Astrocyte of the spinal cord (primary cell): ENCODE measurements around the gene HMOX2.

Experiments used
- DNase-seq: peaks from one replicate; pipeline ENCODE4 v3.0.0; 2011; ENCODE audit warnings: low read depth, low spot score
- H3K4me3 ChIP-seq: 2 replicates; pipeline ENCODE4 v1.5.1; 2011; ENCODE audit warnings: low read depth, mild to moderate bottlenecking, low read length, moderate library complexity
- CTCF ChIP-seq: IDR thresholded peaks from 2 replicates; pipeline ENCODE4 v1.5.1; 2012; ENCODE audit warnings: low read depth, mild to moderate bottlenecking, low read length, inconsistent platforms
- in situ Hi-C: cut with HindIII; loops from 2 replicates; pipeline ENCODE4 v1.10.0; 2017; ENCODE audit warnings: low sequenced_read_pairs

The HMOX2 gene

GRCh38 chr16:4517812-4518680, 41.8 kb downstream of the HMOX2 start:
- peak; percentile 43 for DNase-seq
- H3K4me3 ChIP-seq, result no peak overlapping the region
- TF ChIP-seq CTCF, result peak; percentile 75
- in situ Hi-C loops, result no loop called here

GRCh38 chr16:4519274-4520058, 43.3 kb downstream of the HMOX2 start:
- no peak overlapping the region for H3K4me3 ChIP-seq
- no peak for TF ChIP-seq CTCF
- in situ Hi-C loops, result no loop called here
- no peak for DNase-seq

- in situ Hi-C loops, result no loop called here
- DNase-seq, result peak; percentile 33
- TF ChIP-seq CTCF, result no peak
- no peak overlapping the region for H3K4me3 ChIP-seq
These were observed 44.7 kb downstream of the HMOX2 start for GRCh38 chr16:4520913-4521312.

- in situ Hi-C loops, result no loop called here
- H3K4me3 ChIP-seq, result no peak overlapping the region
These were observed 45.9 kb downstream of the HMOX2 start for GRCh38 chr16:4522051-4522581.

GRCh38 chr16:4523686-4524085, 47.5 kb downstream of the HMOX2 start:
- DNase-seq, result no peak
- H3K4me3 ChIP-seq, result no peak overlapping the region
- no peak for TF ChIP-seq CTCF
- in situ Hi-C loops, result no loop called here

More at GRCh38 chr16:4522051-4522581, 45.9 kb downstream of the HMOX2 start:
- DNase-seq, result peak; percentile 53
- no peak for TF ChIP-seq CTCF

- DNase-seq, result no peak
- TF ChIP-seq CTCF, result no peak
- no peak overlapping the region for H3K4me3 ChIP-seq
- in situ Hi-C loops, result no loop called here
These were observed 48.4 kb downstream of the HMOX2 start for GRCh38 chr16:4524571-4524970.
